Muscle of back (tissue), 13 donors: ENCODE data around the gene ALG3. TPM values are rescaled to one million over a fixed set of nuclear protein-coding genes. Genes with fewer than 3 reads are reported as not detected.
"Not testable (repeated sequence)": the region's sequence is repeated elsewhere in the genome, so short reads cannot be mapped to it uniquely, and the experiment has no call there.

Experiments
- DNase-seq, 3 donors: peaks; one replicate each; pipeline versions ENCODE4 v3.0.0 to v3.0.0-alpha.2; 2013
- long read RNA-seq, 9 donors: transcript quantifications; one replicate each; lab custom pipeline, GENCODE V29; 2026
- polyA plus RNA-seq, 10 donors: library from polyadenylated mRNA; unstranded; fragments of 120-200 nt; gene quantifications; one replicate each; pipeline ENCODE4 v1.2.1, GENCODE V29; 2013; ENCODE audit not compliant: insufficient read length in 10 of 10

ALG3 gene
- 10 to 100 TPM; 19.3 to 25.0 (median 21.2) TPM for polyA plus RNA-seq
- long read RNA-seq, donor 1, transcript ALG3-201 (9 exons, 1,528 nt) = major isoform, 6 of 9 reads
- long read RNA-seq, donor 1, partial matches to known transcripts = 0 of 9 reads
- long read RNA-seq, donor 1, other reads (novel, unspliced or antisense) = 0 of 9 reads
- long read RNA-seq, donor 2, partial matches to known transcripts = 5 of 10 reads
- long read RNA-seq, donor 2, other reads (novel, unspliced or antisense) = 0 of 10 reads
- long read RNA-seq, donor 3 = 0 reads
- long read RNA-seq, donor 4, partial matches to known transcripts = 0 of 3 reads
- long read RNA-seq, donor 4, other reads (novel, unspliced or antisense) = 0 of 3 reads
- long read RNA-seq, donor 5, transcript ALG3-201 (9 exons, 1,528 nt) = major isoform, 6 of 10 reads
- long read RNA-seq, donor 5, partial matches to known transcripts = 0 of 10 reads
- long read RNA-seq, donor 5, other reads (novel, unspliced or antisense) = 0 of 10 reads
- long read RNA-seq, donor 6, partial matches to known transcripts = 0 of 6 reads
- long read RNA-seq, donor 6, other reads (novel, unspliced or antisense) = 0 of 6 reads
- long read RNA-seq, donor 7, partial matches to known transcripts = 0 of 2 reads
- long read RNA-seq, donor 7, other reads (novel, unspliced or antisense) = 0 of 2 reads
- long read RNA-seq, donor 8, partial matches to known transcripts = 0 of 3 reads
- long read RNA-seq, donor 8, other reads (novel, unspliced or antisense) = 0 of 3 reads
- long read RNA-seq, donor 9, partial matches to known transcripts = 0 of 1 reads
- long read RNA-seq, donor 9, other reads (novel, unspliced or antisense) = 0 of 1 reads

DNA sequence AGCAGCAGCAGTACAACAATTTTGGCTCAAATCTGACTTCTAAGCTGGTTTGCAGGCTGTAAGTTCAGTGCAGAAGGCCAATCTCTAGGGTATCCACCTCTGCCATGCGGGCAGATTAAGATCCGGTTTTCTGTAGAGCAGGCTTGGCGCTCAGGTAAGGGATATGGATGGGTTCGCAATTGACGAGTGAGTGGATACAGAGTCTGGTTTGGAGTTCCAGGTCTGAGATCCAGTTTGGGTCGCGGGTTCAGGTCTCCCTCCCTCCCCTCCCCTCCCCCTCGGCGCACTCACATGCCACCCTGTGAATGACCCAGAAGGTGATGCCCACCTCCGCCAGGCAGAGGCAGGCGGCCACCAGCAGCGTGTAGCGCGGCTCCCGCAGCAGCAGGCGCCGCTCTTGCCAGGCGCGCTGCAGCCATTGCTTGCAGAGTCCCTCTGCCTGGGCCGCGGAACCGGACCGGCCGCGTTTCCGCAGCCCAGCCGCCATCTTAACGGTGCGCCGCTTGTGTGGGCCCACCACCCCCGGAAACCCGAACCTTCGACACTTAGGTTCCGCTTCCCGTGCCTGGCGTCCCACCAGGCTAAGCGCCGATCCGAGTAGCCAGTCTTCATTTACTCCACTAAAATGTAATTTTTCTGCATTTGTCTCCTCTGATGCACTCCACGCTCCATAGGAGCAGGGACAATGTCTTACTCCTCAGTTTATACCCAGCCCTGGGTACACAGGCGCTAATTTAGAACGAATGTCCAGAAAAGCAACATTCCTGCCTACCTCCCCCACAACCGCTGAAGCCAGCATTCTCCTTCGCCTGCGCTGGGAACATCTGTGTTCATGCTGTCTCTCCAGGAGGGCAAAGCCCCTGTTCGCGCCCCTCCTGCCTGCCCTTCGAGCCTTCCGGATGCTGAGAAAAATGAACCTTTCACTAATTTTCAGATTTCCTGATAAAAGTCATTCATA, at the start of gene ALG3:
ALG3 (minus strand) TSS at position 509 of the 958 bp plus-strand sequence; CDS start at position 487, 22 bp downstream.
- peak; percentile 85 to 95 (median 92) for DNase-seq

DNA sequence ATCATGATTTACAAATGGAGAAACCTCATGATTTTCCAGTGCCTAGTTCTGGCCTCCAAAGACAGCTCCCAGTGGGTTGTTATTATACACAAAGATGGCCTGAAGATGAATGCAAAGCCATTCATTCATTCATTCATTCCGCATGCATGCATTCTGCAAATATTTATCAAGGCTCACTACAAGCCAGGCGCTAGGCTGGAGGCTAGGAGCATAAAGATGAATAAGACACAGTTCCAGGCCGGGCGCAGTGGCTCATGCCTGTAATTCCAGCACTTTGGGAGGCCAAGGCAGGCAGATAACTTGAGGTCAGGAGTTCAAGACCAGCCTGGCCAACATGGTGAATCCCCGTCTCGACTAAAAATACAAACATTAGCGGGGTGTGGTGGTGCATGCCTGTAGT, 47.9 kb upstream of the ALG3 start:
- no peak for DNase-seq

- no peak for DNase-seq
These were observed 47.0 kb upstream of the ALG3 start for GRCh38 chr3:184295771-184296170.

DNA sequence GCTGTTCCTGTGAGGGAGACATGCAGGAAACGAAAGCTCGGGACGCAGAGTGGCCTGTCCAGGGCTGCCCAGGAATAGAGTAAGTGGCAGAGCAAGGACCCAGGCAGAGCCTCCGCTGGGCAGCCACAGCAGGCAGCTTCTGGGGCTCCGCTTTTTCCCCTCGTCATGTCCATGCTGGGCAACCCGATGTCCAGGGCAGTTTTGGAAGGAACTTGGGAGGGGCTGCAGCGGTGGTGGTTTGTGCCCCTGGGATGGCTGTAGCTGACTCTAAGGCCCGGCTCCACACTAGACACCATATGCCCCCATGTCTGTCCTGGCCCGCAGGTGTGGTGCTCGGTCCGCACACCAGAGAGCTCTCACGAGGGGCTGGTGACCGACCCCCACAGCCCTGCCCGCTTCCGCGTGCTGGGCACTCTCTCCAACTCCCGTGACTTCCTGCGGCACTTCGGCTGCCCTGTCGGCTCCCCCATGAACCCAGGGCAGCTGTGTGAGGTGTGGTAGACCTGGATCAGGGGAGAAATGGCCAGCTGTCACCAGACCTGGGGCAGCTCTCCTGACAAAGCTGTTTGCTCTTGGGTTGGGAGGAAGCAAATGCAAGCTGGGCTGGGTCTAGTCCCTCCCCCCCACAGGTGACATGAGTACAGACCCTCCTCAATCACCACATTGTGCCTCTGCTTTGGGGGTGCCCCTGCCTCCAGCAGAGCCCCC, 43.1 kb upstream of the ALG3 start:
- DNase-seq = no peak

- no peak for DNase-seq
These were observed 42.4 kb upstream of the ALG3 start for GRCh38 chr3:184291044-184291737.

DNA sequence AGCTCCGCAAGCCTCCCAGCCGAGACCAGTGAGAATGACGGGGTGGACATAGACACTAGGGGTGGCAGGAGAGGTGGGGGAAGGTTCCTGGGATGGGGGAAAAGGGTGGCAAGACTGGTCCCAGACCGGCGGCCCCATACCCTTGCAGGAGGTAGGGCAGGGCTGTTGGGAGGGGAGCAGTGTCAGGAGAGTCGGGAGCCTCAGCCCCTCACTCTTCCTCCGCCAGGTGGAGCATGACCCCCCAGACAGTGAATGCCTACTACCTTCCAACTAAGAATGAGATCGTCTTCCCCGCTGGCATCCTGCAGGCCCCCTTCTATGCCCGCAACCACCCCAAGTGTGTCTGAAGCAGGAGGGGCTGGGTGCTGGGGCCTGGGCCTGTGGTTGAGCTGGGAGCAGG, 41.6 kb upstream of the ALG3 start:
- DNase-seq = no peak

DNA sequence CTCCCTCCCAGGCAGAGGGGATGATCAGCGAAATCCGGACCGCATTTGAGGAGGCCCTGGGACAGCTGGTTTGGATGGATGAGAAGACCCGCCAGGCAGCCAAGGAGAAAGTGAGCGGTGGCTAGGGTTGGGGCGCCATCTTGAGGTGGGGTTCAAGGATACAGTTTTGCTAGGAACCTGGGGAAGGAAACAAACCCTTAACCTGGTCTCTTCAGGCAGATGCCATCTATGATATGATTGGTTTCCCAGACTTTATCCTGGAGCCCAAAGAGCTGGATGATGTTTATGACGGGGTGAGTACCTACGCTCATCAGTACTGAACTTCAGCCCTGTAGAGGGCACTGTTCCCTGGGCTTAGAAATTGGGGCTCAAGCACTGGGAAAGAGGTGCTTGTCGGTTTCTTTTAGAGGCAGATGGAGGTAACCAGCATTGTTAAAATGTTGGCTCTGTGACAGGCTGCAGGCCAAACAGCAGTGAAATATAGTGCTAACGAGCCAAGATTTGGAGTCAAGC, 40.7 kb upstream of the ALG3 start:
- peak in 2 of 3 donors; percentile 15 to 34 for DNase-seq

DNA sequence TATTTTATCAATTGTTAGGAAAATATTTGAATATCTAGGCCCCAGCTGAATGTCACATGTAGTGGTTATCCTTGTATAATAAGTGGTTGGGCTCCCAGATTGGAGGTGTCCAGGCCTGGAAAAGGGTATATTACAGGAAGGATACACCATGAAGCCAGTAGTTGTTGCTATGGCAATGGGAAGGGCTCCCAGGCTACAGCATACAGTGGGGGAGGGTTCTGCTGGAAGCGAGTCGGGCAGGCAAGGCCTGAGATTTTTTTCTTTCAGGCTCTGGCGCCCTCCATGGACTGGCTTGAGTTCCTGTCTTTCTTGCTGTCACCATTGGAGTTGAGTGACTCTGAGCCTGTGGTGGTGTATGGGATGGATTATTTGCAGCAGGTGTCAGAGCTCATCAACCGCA, 35.9 kb upstream of the ALG3 start:
- peak; percentile 62 to 90 (median 89) for DNase-seq

DNA sequence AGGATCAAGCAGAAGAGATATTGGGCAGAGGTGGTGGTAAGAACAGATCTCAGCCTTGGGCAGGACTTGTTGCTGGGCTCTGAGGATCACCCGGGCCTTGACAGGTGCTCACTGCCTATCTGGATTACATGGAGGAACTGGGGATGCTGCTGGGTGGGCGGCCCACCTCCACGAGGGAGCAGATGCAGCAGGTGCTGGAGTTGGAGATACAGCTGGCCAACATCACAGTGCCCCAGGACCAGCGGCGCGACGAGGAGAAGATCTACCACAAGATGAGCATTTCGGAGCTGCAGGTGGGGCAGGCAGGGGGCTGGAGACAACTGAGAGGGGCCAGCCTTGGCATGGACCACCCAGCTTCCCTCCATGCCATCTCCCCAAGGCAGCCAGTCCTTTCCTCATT, 34.9 kb upstream of the ALG3 start:
- no peak for DNase-seq

DNA sequence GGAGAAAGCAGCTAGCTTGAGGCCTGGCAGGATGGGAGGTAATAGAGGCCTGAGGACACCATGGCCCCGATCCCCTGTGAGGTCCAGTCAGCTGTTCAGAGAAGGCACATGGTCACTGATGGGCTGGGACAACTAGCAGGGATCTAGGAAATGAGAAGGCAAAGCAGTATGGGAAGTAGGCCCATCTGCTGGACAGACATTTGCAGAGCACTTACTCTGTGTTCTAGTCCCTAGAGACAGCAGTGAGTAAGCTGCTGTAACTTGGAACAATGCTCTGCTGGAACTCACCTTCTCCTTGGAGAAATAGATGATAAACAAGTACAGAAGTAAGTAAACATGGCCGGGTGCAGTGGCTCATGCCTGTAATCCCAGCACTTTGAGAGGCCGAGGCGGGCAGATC, 34.2 kb upstream of the ALG3 start:
- no peak for DNase-seq

- DNase-seq = no peak
These were observed 28.6 kb upstream of the ALG3 start for GRCh38 chr3:184277366-184277765.

DNA sequence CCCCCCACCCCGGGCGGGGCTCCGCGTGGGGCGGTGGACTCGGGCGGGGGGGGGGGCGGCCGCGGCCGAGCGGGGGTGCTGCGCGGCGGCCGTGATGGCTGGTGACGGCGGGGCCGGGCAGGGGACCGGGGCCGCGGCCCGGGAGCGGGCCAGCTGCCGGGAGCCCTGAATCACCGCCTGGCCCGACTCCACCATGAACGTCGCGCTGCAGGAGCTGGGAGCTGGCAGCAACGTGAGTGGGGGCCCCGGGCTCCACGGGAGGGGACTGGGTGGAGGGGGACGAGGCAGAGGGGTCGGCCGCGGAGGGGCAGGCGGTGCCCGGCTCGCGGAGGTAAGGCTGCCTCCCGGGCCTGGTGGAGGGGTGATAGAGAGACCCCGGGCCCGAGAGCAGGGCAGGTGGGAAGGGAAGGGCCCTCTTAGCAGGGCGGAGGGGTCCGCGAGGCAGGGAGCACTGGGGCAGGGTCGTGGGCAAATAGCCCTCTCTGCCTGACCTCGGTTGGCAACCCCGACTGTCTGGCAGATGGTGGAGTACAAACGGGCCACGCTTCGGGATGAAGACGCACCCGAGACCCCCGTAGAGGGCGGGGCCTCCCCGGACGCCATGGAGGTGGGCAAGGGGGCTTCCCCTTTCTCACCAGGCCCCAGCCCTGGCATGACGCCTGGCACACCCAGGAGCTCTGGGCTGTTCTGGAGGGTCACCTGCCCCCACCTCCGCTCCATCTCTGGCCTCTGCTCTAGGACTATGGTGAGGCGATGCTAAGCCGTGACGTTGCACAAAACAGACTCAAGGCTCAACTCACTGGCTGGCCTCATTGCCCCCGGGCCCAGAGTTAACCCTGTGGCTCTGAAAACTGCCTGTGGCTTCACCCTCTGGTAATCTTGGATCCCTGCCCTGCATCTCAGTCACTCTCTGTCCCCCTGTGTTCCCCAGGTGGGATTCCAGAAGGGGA, 27.5 kb upstream of the ALG3 start, which contains the start of gene ECE2:
ECE2 (plus strand) TSS at position 62 of the 950 bp plus-strand sequence; CDS start at position 194, 132 bp downstream.
- DNase-seq = no peak

DNA sequence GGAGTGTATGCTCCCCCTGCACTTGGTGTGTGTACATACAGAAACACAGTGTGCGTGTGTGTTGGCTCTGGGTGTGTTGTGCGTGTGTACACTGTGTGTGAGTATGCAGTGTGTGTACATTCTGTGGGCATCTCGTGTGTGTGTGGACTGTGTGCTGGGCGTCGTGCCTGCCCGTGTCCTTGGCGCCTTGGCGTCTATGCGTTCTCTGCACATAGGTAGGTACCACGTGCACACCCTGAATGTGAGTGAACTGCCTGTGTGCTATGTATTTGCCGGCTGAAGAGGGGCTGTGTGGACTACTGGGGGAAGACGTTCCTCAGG, 26.6 kb upstream of the ALG3 start:
- DNase-seq = no peak

GRCh38 chr3:184272269-184272668, 23.5 kb upstream of the ALG3 start:
- no peak for DNase-seq

DNA sequence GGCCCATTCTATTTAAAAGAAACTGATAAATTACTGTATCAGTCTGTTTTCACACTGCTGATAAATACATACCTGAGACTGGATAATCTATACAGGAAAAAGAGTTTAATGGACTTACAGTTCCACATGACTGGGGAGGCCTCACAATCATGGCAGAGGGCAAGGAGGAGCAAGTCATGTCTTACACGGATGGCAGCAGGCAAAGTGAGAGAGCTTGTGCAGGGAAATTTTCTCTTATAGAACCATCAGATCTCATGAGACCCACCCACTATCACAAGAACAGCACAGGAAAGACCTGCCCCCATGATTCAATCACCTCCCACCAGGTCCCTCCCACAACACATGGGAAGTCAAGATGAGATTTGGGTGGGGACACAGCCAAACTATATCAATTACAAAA, 18.5 kb upstream of the ALG3 start:
- DNase-seq = not testable (repeated sequence)

DNA sequence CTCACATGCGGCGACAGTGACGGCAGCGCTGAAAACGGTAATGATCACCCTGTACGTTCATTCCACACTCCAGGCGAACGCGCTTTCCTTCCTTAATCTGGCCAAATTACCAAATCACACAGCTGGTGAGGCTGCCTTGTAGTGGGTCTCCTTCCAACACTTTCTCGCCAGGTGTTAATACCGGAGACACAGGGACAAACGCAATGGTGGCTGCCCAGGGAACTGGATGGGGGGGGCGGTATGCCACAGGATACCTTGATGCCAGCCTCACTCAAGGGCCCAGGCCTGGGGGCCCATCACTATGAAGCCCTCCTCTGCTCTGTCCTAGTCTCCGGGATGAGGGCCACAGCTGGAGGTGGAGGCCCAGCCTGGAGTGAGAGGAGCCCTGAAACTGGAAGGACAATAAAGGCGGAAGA, 14.0 kb upstream of the ALG3 start:
- no peak for DNase-seq

GRCh38 chr3:184261854-184262763, 13.3 kb upstream of the ALG3 start:
- DNase-seq = no peak
